Measurements from ENCODE around the gene LNP1.
"Not testable (repeated sequence)": the region's sequence is repeated elsewhere in the genome, so short reads cannot be mapped to it uniquely, and the experiment has no call there.

The LNP1 gene

GRCh38 chr3:100400780-100401673, at the start of gene LNP1, which contains the start of gene TOMM70:
Gene LNP1, plus strand, starts transcription at chr3:100401539. Its CDS starts 28,191 bp downstream, at chr3:100429730.
Gene TOMM70, minus strand, starts transcription at chr3:100401089. Its CDS starts 140 bp downstream, at chr3:100400949.
- FAIRE-seq: peak; percentile 64

- not testable (repeated sequence) for FAIRE-seq
Measured at GRCh38 chr3:100351770-100352169, 49.6 kb upstream of the LNP1 start.

- no peak for FAIRE-seq
Measured at GRCh38 chr3:100352296-100353231, 48.8 kb upstream of the LNP1 start.

GRCh38 chr3:100354850-100355249, 46.5 kb upstream of the LNP1 start:
- FAIRE-seq: no peak

GRCh38 chr3:100358413-100358812, 42.9 kb upstream of the LNP1 start:
- no peak for FAIRE-seq

- FAIRE-seq: no peak
Measured at GRCh38 chr3:100359035-100359434, 42.3 kb upstream of the LNP1 start.

GRCh38 chr3:100360757-100361496, 40.4 kb upstream of the LNP1 start:
- no peak for FAIRE-seq

GRCh38 chr3:100361897-100362296, 39.4 kb upstream of the LNP1 start:
- no peak for FAIRE-seq

- FAIRE-seq: no peak
Measured at GRCh38 chr3:100364421-100364820, 36.9 kb upstream of the LNP1 start.

- FAIRE-seq: peak; percentile 36
Measured at GRCh38 chr3:100366424-100366823, 34.9 kb upstream of the LNP1 start.

- no peak for FAIRE-seq
Measured at GRCh38 chr3:100368441-100368840, 32.9 kb upstream of the LNP1 start.

- FAIRE-seq: no peak
Measured at GRCh38 chr3:100370756-100371155, 30.6 kb upstream of the LNP1 start.

- no peak for FAIRE-seq
Measured at GRCh38 chr3:100374521-100374920, 26.8 kb upstream of the LNP1 start.

- FAIRE-seq: no peak
Measured at GRCh38 chr3:100376301-100376700, 25.0 kb upstream of the LNP1 start.

GRCh38 chr3:100384733-100385525, 16.4 kb upstream of the LNP1 start:
- FAIRE-seq: no peak

GRCh38 chr3:100386437-100387074, 14.8 kb upstream of the LNP1 start:
- FAIRE-seq: peak; percentile 76

- FAIRE-seq: no peak
Measured at GRCh38 chr3:100389025-100389424, 12.3 kb upstream of the LNP1 start.

GRCh38 chr3:100395679-100396431, 5.5 kb upstream of the LNP1 start:
- FAIRE-seq: no peak

- no peak for FAIRE-seq
Measured at GRCh38 chr3:100396967-100397366, 4.4 kb upstream of the LNP1 start.

- no peak for FAIRE-seq
Measured at GRCh38 chr3:100399341-100400071, 1.8 kb upstream of the LNP1 start.
